HepG2 (cell line): ENCODE measurements around the gene FALEC. TPM values are rescaled to one million over a fixed set of nuclear protein-coding genes. Genes with fewer than 3 reads are reported as not detected.
A peak's percentile ranks its signal among the peaks of the same experiment; 100 is the strongest.

ENCODE experiments used
- ARNT ChIP-seq: fragments of 450-650 bp; IDR thresholded peaks from 2 replicates; pipeline ENCODE4 v1.6.1; 2017
- CSRNP1 ChIP-seq: sonication (generic); formaldehyde crosslinking; IDR thresholded peaks from 2 replicates; pipeline ENCODE4 v1.8.1; 2023; ENCODE audit warnings: mild to moderate bottlenecking, missing genetic modification reagents
- FIP1L1 ChIP-seq: fragments of 200-400 bp; formaldehyde crosslinking; IDR thresholded peaks from 2 replicates; pipeline ENCODE4 v1.6.1; 2018; ENCODE audit warnings: low read depth, mild to moderate bottlenecking, low read length, moderate library complexity, borderline replicate concordance; ENCODE audit not compliant: insufficient read depth
- MAFG ChIP-seq: sonication (generic); formaldehyde crosslinking; IDR thresholded peaks from 2 replicates; pipeline ENCODE4 v1.5.1; 2020; ENCODE audit warnings: mild to moderate bottlenecking, missing genetic modification reagents
- NFYB ChIP-seq: sonication (generic); formaldehyde crosslinking; IDR thresholded peaks from 2 replicates; pipeline ENCODE4 v1.4.0; 2020; ENCODE audit warnings: missing genetic modification reagents
- RNF2 ChIP-seq: fragments of 450-650 bp; conservative IDR thresholded peaks from 2 replicates; pipeline ENCODE4 v1.6.1; 2016; ENCODE audit warnings: low read depth
- ZBTB3 ChIP-seq: sonication (generic); formaldehyde crosslinking; IDR thresholded peaks from 2 replicates; pipeline ENCODE4 v1.4.0; 2020; ENCODE audit warnings: low read depth, mild to moderate bottlenecking, moderate library complexity, missing genetic modification reagents, borderline replicate concordance
- ZBTB40 ChIP-seq, 2 experiments: fragments of 450-650 bp in 1 of 2; sonication (generic) in 1 of 2; formaldehyde crosslinking in 1 of 2; IDR thresholded peaks; 2 replicates each; pipeline versions ENCODE4 v1.6.1 to v1.8.0; 2016 to 2022; ENCODE audit warnings: antibody characterized with exemption in 1 of 2, mild to moderate bottlenecking in 1 of 2, missing genetic modification reagents in 1 of 2
- ZBTB44 ChIP-seq: sonication (generic); formaldehyde crosslinking; IDR thresholded peaks from 2 replicates; pipeline ENCODE4 v1.4.0; 2020; ENCODE audit warnings: missing genetic modification reagents
- ZBTB46 ChIP-seq: sonication (generic); formaldehyde crosslinking; IDR thresholded peaks from 2 replicates; pipeline ENCODE4 v1.4.0; 2020; ENCODE audit warnings: mild to moderate bottlenecking, missing genetic modification reagents, borderline replicate concordance
- ZFP36L1 ChIP-seq: sonication (generic); formaldehyde crosslinking; IDR thresholded peaks from 2 replicates; pipeline ENCODE4 v1.8.0; 2022; ENCODE audit warnings: mild to moderate bottlenecking, missing genetic modification reagents, moderate library complexity
- ZFX ChIP-seq: sonication (generic); formaldehyde crosslinking; IDR thresholded peaks from 2 replicates; pipeline ENCODE4 v1.4.0; 2020; ENCODE audit warnings: mild to moderate bottlenecking, low read depth, missing genetic modification reagents, moderate library complexity
- ZNF143 ChIP-seq: sonication (generic); formaldehyde crosslinking; IDR thresholded peaks from 2 replicates; pipeline ENCODE4 v1.4.0; 2020; ENCODE audit warnings: missing genetic modification reagents
- ZNF317 ChIP-seq: sonication (generic); formaldehyde crosslinking; IDR thresholded peaks from 2 replicates; pipeline ENCODE4 v1.5.0; 2020; ENCODE audit warnings: mild to moderate bottlenecking, missing genetic modification reagents
- polyA plus RNA-seq, 8 experiments: library from polyadenylated mRNA; depleted of rRNA in 3 of 8; stranded (reverse) in 7 of 8; unstranded in 1 of 8; fragments of >200 nt; fragmentation: Illumina TruSeq in 4 of 8; extraction: Trizol in 4 of 8; gene quantifications; 2 replicates each; pipeline versions ENCODE4 v1.2.1 to v1.2.3, GENCODE V29; 2011 to 2016; ENCODE audit warnings: low read depth in 4 of 8, missing spikeins in 1 of 8, mixed read lengths in 1 of 8; ENCODE audit not compliant: insufficient read depth in 1 of 8
- total RNA-seq, 5 experiments: library from RNA; depleted of rRNA; stranded (reverse); fragments of >200 nt; fragmentation: Illumina TruSeq; extraction: Trizol; gene quantifications; 2 replicates each; pipeline ENCODE4 v1.2.3, GENCODE V29; 2016; ENCODE audit warnings: low read depth in 1 of 5

The FALEC gene
- total and polyA plus RNA-seq, 2 of the 13 experiments (the other 11 are each of a cell fraction or from before 2014, with no cell fraction given): 0.33 to 0.71 TPM

GRCh38 chr1:150552128-150552910 lies 36.8 kb downstream of the FALEC start (continued):
- TF ChIP-seq CSRNP1 (CRISPR knock-in tag) (no peak), ZBTB44 (CRISPR knock-in tag) (no peak), ZBTB40 (IDR thresholded peaks at IDR 0.05) (no peak), ZBTB40 (CRISPR knock-in tag; IDR thresholded peaks at IDR 0.05) (peak; percentile 13; the same call in 1 of the 2 replicates), ZFX (CRISPR knock-in tag) (peak; percentile 78), RNF2 (no peak), ZBTB46 (CRISPR knock-in tag) (no peak), NFYB (no peak), FIP1L1 (no peak), ZFP36L1 (CRISPR knock-in tag) (peak; percentile 38; the same call in 1 of the 2 replicates), ZBTB3 (no peak), MAFG (CRISPR knock-in tag) (no peak), ARNT (no peak), ZNF143 (CRISPR knock-in tag) (no peak), ZNF317 (CRISPR knock-in tag) (no peak)
